WERI-Rb-1 (cell line): ENCODE results near the gene PTMS.
"Not testable (repeated sequence)": the region's sequence is repeated elsewhere in the genome, so short reads cannot be mapped to it uniquely, and the experiment has no call there.

ENCODE experiments used
- DNase-seq: peaks from one replicate; pipeline ENCODE4 v3.0.0-alpha.2; 2020
- H3K27ac ChIP-seq: fragments of 250-450 bp; sonication (Bioruptor Pico); 2 replicates; pipeline ENCODE4 v1.5.1; 2020; ENCODE audit warnings: mild to moderate bottlenecking, moderate library complexity
- H3K27me3 ChIP-seq: fragments of 250-450 bp; sonication (Bioruptor Pico); 2 replicates; pipeline ENCODE4 v1.5.1; 2021; ENCODE audit warnings: mild to moderate bottlenecking, low read depth, moderate library complexity; ENCODE audit not compliant: insufficient read depth, severe bottlenecking
- H3K36me3 ChIP-seq: fragments of 250-450 bp; sonication (Bioruptor Pico); 2 replicates; pipeline ENCODE4 v1.5.1; 2020; ENCODE audit warnings: mild to moderate bottlenecking, moderate library complexity
- H3K4me3 ChIP-seq: 2 replicates; pipeline ENCODE4 v1.5.1; 2011; ENCODE audit warnings: low read depth, mild to moderate bottlenecking, control low read depth, low read length
- H3K9me3 ChIP-seq: fragments of 250-450 bp; sonication (Bioruptor Pico); 2 replicates; pipeline ENCODE4 v1.5.1; 2021; ENCODE audit warnings: mild to moderate bottlenecking, moderate library complexity; ENCODE audit not compliant: severe bottlenecking
- TF ChIP-seq, protein P1 (sequence below): IDR thresholded peaks from 2 replicates; pipeline ENCODE4 v1.5.1; 2011; ENCODE audit warnings: low read depth, mild to moderate bottlenecking, control low read depth, inconsistent platforms, low read length

The PTMS gene

DNA sequence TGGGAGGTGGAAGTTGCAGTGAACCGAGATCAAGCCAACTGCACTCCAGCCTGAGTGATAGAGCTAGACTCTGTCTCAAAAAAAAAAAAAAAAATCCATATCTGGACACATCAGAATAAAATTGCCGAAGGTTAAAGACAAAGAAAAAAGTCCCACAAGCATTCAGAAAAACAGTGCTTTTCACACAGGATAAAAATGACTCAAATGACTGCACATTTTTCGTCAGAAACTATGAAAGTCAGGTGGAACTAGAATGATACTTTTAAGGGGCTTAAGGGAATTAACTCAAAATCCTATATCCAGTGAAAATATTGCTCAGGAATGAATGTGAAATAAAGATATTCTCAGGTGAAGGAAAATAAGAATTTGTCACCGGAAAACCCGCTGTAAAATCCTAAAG is 29.4 kb upstream of the PTMS start:
- Histone ChIP-seq H3K27ac (no peak overlapping the region), H3K4me3 (no peak overlapping the region), H3K27me3 (no peaks in the 10 kb centered on the region), H3K9me3 (no peaks in the 10 kb centered on the region), H3K36me3 (no peaks in the 10 kb centered on the region; the same call in 1 of the 2 replicates)
- DNase-seq, result no peak
- TF ChIP-seq, protein P1, sequence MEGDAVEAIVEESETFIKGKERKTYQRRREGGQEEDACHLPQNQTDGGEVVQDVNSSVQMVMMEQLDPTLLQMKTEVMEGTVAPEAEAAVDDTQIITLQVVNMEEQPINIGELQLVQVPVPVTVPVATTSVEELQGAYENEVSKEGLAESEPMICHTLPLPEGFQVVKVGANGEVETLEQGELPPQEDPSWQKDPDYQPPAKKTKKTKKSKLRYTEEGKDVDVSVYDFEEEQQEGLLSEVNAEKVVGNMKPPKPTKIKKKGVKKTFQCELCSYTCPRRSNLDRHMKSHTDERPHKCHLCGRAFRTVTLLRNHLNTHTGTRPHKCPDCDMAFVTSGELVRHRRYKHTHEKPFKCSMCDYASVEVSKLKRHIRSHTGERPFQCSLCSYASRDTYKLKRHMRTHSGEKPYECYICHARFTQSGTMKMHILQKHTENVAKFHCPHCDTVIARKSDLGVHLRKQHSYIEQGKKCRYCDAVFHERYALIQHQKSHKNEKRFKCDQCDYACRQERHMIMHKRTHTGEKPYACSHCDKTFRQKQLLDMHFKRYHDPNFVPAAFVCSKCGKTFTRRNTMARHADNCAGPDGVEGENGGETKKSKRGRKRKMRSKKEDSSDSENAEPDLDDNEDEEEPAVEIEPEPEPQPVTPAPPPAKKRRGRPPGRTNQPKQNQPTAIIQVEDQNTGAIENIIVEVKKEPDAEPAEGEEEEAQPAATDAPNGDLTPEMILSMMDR, result no peak

- not testable (repeated sequence) for H3K4me3 ChIP-seq, H3K9me3 ChIP-seq, DNase-seq, H3K27ac ChIP-seq, H3K27me3 ChIP-seq
- peaks cover 17% of the 10 kb centered on the region for H3K36me3 ChIP-seq
These were observed 24.1 kb upstream of the PTMS start for GRCh38 chr12:6742080-6742479.

DNA sequence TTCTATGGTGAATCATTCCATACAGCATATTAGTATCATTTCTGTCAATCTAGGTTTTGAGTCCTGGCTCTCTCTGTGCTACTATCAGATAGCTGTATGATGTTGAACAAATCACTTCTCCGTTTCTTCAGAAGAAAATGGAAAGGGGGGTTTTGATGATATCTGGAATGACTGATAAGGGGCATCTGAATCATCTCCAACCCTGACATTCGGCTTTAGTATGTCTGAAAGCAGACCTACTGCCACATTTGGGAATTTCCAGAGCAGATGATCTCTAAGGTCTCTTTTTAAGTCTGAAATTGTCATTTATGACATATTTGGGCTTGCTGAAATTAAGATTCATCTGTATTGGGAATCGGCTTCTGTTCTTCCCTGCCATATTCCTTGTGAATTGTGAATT is 23.3 kb upstream of the PTMS start:
- Histone ChIP-seq H3K36me3 (peaks cover 24% of the 10 kb centered on the region), H3K27me3 (no peaks in the 10 kb centered on the region), H3K4me3 (no peak overlapping the region), H3K27ac (no peak overlapping the region), H3K9me3 (no peaks in the 10 kb centered on the region)
- no peak for DNase-seq
- TF ChIP-seq, protein P1, result no peak

DNA sequence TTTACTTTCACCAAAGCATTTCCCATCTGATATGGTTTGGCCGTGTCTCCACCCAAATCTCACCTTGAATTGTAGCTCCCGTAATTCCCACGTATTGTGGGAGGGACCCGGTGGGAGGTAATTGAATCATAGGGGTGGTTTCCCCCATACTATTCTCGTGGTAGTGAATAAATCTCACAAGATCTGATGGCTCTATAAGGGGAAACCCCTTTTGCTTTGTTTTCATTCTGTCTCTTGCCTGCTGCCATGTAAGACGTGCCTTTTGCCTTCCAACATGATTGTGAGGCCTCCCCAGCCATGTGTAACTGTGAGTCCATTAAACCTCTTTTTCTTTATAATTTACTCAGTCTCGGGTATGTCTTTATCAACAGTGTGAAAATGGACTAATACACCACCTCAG is 22.9 kb upstream of the PTMS start:
- H3K27me3 ChIP-seq, H3K4me3 ChIP-seq, H3K27ac ChIP-seq, H3K9me3 ChIP-seq, DNase-seq: not testable (repeated sequence)
- peaks cover 29% of the 10 kb centered on the region for H3K36me3 ChIP-seq

DNA sequence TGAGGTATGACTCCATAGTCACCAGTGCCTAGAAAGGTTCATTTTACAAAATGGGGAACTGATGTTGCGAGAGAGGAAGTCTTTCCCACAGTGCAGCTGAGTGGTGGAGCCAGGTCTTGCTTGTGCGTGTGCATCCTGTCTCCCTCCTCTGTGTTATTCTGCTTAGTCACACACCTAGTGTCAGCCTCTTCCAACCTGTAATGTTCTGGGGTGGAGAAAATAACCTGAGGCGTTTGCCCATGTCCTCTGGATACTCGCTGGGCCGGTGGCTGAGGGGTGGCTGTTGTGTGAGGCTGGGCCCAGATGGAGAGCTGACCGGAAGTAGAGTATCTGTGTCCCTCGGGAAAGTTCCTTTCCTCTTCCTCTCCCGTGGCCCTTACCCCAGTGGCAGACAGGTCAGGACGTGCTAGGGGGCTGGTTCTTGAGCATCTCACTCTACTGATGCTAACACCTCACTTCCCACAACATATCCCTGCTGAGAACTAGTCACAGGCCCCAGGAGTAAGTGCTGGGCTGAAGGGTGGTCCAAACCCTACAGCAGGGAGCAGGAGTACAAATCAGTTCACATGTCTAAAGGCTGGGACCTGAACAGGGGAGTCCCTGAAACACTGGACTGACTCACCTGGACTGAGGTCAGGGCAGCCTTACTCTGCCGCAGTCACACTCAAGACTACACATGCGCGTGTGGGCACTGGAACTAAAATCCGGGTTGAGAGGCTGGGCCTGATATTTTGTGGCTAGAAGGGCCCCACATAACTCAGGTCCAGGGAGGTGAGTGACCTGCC is 20.2 kb upstream of the PTMS start:
- TF ChIP-seq, protein P1, result no peak
- H3K4me3 ChIP-seq, result no peak overlapping the region
- no peak for DNase-seq
- H3K36me3 ChIP-seq, result peaks cover 55% of the 10 kb centered on the region
- no peaks in the 10 kb centered on the region for H3K9me3 ChIP-seq
- H3K27me3 ChIP-seq, result no peaks in the 10 kb centered on the region
- no peak overlapping the region for H3K27ac ChIP-seq

GRCh38 chr12:6747216-6747615 is 18.9 kb upstream of the PTMS start:
- H3K36me3 ChIP-seq, result peaks cover 68% of the 10 kb centered on the region
- H3K9me3 ChIP-seq, result no peaks in the 10 kb centered on the region
- no peak for DNase-seq
- no peak overlapping the region; the same call in 1 of the 2 replicates for H3K27ac ChIP-seq
- H3K4me3 ChIP-seq, result no peak overlapping the region
- H3K27me3 ChIP-seq, result no peaks in the 10 kb centered on the region
- TF ChIP-seq, protein P1, result no peak

DNA sequence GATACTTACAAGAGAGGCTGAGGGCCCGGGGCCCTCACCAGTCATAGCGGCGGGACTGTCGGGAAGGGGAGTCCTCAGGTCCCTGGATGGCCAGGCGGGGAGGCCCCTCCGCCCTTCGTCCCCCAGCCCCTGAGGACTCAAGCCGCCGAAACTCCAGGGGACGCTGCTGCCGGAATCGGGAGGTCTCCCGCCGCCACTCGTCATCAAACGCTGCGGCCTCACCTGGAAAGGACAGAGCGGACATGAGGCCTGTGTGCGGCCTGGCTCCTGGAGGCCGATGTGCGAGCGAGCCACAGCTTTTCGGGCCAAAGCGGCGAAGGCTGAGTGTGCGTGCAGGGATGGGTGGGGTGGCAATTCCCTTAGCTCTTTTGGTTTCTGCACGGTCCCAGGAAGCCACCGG is 17.4 kb upstream of the PTMS start:
- TF ChIP-seq, protein P1, result no peak
- peaks cover 72% of the 10 kb centered on the region for H3K36me3 ChIP-seq
- no peak overlapping the region for H3K4me3 ChIP-seq
- no peak overlapping the region for H3K27ac ChIP-seq
- no peak for DNase-seq
- H3K9me3 ChIP-seq, result no peaks in the 10 kb centered on the region
- no peaks in the 10 kb centered on the region for H3K27me3 ChIP-seq
